GM12891 (cell line): ENCODE measurements around the gene L1CAM.

ENCODE experiments used
- DNase-seq: peaks from one replicate; pipeline ENCODE4 v3.0.0; 2011; ENCODE audit warnings: low spot score; ENCODE audit not compliant: insufficient read length
- FAIRE-seq: peaks from 2 replicates; lab custom pipeline; 2011; peaks lifted over from hg19 to GRCh38; lab: Jason Lieb, UNC
- PAX5 ChIP-seq: IDR thresholded peaks from 2 replicates; pipeline ENCODE4 v1.6.1; 2011; ENCODE audit warnings: low read length, moderate library complexity, mild to moderate bottlenecking; ENCODE audit not compliant: insufficient read depth, severe bottlenecking
- POLR2A ChIP-seq: IDR thresholded peaks from 2 replicates; pipeline ENCODE4 v1.6.1; 2011; ENCODE audit warnings: low read depth, low read length, control low read depth
- POLR2AphosphoS5 ChIP-seq: IDR thresholded peaks from 2 replicates; pipeline ENCODE4 v1.6.1; 2011; ENCODE audit warnings: low read depth, low read length, control low read depth
- POU2F2 ChIP-seq: IDR thresholded peaks from 2 replicates; pipeline ENCODE4 v1.6.1; 2011; ENCODE audit warnings: low read depth, mild to moderate bottlenecking, control low read depth, low read length, moderate library complexity
- SPI1 ChIP-seq: IDR thresholded peaks from 2 replicates; pipeline ENCODE4 v1.6.1; 2011; ENCODE audit warnings: low read depth, low read length, control low read depth
- TAF1 ChIP-seq: IDR thresholded peaks from 2 replicates; pipeline ENCODE4 v1.6.1; 2011; ENCODE audit warnings: low read depth, low read length, control low read depth

Gene L1CAM

DNA sequence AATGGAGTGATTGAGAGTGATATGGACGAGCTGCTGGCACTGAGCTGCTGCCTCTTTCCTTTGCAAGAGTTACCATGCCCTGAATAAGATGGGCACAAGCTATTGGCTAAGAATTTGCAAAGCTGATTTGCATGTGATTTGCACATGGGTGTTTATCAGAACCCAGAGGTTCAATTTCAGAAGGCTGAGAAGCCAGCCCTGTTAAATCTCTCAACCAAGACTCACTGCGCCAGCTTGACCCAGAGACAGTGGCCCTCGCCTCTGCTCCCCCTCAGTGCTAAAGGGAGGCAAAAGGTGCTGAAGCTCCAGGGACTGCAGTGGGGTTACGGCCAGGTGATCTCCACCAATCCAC, 39.4 kb upstream of the L1CAM start:
- TF ChIP-seq POLR2AphosphoS5 (no peak), SPI1 (no peak), PAX5 (no peak), TAF1 (peak; percentile 43; the same call in 1 of the 2 replicates), POLR2A (peak; percentile 82; the same call in 1 of the 2 replicates), POU2F2 (peak; percentile 53)
- DNase-seq: no peak
- FAIRE-seq: peak; percentile 98

DNA sequence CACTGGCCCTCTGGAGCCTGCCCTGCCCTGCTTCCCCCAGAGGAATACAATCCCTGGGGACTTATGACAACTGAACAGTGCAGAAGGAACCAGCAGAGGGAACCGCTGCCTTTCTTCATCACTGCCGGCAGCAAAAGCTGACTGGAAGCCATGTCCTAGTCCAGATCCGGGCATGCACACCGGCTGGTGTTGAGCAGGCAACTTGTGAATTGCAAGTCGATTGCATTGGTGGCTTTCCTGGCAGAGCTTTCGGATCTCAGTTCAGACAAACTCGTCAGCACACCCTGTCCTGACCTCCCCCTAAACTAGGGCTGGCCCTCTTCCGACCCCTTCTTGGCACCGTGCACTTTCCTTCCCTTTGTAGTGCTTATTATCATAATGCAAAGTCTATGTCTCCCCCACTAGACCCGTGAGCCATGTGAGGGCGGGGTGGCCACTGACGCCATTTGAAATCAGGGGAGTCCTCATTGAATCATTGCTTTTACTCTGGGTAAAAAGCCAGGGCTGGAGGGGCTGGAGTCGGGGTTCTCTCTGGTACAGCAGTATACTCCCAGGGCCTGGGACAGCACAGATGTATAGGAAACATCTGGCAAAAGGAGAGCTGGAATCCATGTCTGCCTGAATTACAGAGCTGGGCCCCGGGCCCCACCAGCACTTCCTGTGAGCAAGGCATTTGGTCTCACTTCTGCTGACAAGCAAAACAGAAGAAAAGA, 38.3 kb upstream of the L1CAM start:
- no peak for DNase-seq
- TF ChIP-seq SPI1: peak; percentile 33
- TF ChIP-seq POU2F2: no peak

DNA sequence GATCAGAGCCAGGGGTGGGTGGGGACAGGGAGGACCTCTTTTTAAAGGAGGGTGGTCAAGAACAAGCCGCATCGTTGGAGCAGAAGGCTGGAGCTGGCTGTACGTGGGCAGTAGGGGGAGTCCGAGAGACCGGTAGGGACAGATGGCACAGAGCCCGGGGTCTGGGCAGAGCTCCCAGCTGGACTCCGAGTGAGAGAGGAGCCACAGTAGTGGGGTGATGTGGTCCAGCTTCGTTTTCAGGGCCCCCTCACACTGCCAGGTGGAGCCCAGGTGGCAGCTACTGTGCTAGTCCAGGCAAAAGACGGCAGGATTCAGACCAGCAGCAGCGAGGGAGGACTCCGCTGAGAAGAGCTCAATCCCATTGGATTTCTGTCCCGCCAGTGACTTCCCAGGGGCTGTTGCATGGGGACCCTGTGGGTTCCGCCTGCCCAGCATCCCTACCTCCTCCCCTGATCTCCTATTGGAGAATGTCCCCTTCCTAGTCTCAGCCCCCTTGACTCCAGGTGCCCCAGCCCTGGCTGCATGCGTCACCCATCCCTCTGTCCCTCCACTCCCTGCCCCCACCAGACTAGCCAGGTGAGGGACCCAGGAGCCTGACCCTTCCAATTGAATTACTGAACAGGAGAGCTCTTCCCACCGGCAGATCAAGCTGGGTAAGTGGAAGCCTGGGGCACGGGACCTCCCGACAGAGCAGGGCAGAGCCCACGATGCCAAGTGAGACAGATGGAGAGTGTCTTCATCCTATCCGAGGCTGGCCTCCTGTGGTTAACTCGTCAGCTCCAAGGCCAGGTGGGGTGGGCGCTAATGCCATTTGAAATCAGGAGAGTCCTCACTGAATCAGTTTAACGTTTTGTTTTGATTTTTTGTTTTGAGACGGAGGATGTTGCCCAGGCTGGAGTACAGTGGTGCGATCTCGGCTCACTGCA, 37.2 kb upstream of the L1CAM start:
- FAIRE-seq (peak; percentile 94), DNase-seq (no peak)
- TF ChIP-seq POLR2AphosphoS5 (no peak), POLR2A (no peak), TAF1 (no peak), POU2F2 (no peak), SPI1 (no peak), PAX5 (no peak)

More for the DNA sequence above, 38.3 kb upstream of the L1CAM start:
- peak; percentile 98 for FAIRE-seq

DNA sequence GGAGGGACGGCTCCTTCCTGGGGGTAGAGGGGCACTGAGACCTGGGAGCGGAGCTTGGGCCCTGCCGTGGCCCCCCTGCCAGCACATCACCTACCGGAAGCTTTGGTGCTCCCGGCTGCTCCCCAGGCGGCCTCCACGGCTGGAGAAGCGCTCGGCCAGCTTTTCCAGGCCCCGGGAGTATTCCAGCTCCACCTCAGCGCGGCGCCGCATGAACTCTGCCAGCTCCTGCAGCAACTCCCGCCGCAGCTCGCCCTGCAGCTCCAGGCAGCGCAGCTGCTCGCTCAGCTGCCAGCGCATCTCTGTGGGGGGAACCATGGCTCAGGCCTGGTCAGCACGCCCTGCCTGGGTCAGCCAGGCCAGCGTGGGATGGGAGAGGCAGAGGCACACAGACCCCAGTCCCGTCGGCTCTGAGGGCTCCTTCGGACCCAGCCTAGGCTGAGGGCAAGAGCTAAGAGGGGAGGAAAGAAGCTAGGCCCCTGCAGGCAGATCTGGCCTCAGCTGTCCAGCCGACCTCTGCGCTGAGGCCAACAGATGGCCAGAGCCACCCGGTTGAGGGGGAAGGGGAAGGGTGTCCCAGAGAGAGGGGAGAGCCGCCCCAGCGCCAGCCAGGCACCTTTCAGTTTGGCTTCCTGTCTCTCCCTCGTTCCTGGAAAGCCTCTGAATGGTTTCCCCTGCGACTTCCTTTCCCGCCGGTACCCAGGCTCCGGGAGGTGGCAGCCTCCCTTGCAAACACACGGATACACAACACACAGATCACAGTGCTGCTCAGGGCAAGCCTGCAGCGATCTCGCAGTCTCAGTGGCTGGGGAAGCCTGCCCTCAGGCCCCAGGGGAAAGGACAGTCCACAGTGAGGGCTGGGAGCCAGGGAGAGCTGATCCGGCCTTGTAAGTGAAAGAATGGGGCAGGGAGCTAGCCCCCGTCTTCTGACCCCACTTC, 35.8 kb upstream of the L1CAM start:
- FAIRE-seq: peak; percentile 13
- no peak for DNase-seq

DNA sequence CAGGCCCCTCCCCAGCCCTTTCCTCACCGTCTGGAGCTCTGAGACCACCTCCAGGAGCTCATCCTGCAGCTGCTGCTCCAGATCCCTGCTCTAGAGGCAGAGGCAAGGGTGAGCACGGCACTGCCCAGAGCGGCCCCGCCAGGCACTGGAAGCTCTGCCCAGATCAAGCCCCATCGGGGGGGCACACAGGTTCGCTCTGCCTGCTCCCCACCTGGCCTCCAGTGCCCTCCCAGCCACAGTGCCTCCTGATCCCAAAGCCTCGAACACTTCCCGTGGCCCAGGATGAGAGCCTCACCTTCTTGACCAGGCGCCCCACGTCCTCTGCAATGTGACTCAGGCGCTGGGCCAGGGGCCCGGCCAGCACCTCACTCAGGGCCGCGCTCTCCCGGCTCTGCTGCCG, 35.1 kb upstream of the L1CAM start:
- TF ChIP-seq POLR2A: no peak
- TF ChIP-seq TAF1: no peak
- TF ChIP-seq POU2F2: no peak
- no peak for TF ChIP-seq SPI1
- no peak for TF ChIP-seq POLR2AphosphoS5
- no peak for TF ChIP-seq PAX5
- FAIRE-seq: no peak
- no peak for DNase-seq

More for the DNA sequence above, 35.8 kb upstream of the L1CAM start:
- no peak for TF ChIP-seq POLR2AphosphoS5
- no peak for TF ChIP-seq POLR2A
- no peak for TF ChIP-seq PAX5
- TF ChIP-seq SPI1: no peak
- no peak for TF ChIP-seq TAF1
- TF ChIP-seq POU2F2: no peak

DNA sequence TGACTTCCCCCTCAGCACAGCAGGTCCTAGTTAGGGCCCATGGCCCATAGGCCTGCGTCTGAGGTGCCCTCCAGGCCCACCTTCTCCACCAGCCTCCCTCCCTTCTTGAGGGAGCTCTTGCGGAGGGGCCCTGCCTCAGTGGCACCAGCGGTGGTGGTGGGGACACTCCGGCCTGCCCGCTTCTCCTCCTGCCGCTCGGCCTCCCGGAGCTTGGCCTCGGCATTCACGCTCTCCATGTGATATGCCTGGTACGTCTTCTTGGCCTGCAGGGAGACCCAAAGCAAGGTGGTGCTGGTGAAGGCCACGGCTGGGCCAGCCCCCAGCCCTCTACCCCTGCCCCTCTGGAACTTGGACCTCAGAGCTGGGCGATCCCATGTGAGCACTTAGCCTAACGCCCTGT, 34.6 kb upstream of the L1CAM start:
- no peak for TF ChIP-seq TAF1
- no peak for TF ChIP-seq PAX5
- no peak for TF ChIP-seq SPI1
- TF ChIP-seq POU2F2: no peak
- no peak for TF ChIP-seq POLR2AphosphoS5
- no peak for TF ChIP-seq POLR2A
- FAIRE-seq (no peak), DNase-seq (no peak)

DNA sequence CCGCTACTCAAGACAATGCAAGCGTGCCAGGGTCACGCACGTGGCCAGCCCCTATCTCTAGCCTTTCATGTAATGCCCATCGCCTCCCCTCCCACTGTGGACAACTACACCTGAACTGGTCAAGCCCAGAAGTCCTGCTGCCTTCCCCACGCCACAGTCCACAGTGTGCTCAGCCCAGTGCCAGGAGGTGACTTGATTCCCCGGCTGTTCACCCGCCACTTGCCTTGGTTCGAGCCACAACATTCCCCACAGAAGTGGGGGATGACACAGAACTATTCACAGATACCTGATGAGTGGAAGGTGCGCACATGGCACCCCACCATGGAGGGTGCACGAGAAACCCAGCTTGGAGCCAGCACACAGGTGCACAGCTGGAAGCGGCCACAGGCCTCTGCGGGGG, 33.3 kb upstream of the L1CAM start:
- no peak for TF ChIP-seq SPI1
- TF ChIP-seq POLR2A: no peak
- TF ChIP-seq POU2F2: no peak
- TF ChIP-seq POLR2AphosphoS5: no peak
- TF ChIP-seq PAX5: no peak
- no peak for TF ChIP-seq TAF1
- DNase-seq (no peak), FAIRE-seq (no peak)

DNA sequence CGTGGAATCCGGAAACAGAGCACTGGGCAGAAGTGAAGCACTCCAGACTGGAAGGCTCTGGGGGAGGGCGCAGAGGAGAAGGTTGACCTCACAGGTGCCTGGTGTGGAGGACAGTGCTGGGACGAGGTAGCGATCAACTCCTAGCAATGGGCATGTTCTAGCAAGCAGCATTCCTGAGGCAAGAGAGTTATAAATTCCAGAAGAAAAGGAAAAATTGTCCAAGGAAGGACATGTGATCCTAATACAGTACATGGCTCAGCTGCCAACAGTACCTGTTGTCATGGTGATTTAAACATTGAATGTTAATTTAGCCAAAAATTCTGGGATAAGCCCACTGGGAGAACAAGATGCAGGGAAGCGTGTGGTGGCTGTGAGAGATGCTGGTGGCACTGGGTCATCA, 31.9 kb upstream of the L1CAM start:
- DNase-seq (no peak), FAIRE-seq (no peak)
- no peak for TF ChIP-seq POLR2AphosphoS5
- no peak for TF ChIP-seq POU2F2
- TF ChIP-seq SPI1: no peak
- TF ChIP-seq POLR2A: no peak
- no peak for TF ChIP-seq PAX5
- TF ChIP-seq TAF1: no peak

DNA sequence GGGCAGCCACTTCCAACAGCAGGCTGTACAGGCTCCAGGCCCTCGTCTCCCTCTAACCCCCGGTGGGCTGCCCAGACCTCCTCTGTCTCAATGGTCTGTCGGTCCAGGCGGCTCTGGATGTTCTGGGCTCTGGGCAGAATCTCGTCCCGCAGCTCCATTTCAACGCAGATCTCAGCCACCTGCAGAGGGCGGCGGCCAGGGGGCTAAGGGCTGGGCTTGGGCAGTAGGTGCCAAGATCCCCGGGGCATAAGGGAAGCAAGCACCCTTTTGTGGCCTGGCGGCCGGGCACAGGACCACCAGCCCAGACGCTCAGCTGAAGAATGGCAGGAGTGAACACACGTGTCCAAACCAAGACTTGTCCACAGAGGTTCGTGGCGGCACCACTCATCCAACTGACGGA, 27.7 kb upstream of the L1CAM start:
- no peak for TF ChIP-seq POU2F2
- TF ChIP-seq POLR2AphosphoS5: no peak
- no peak for TF ChIP-seq TAF1
- TF ChIP-seq POLR2A: no peak
- no peak for TF ChIP-seq PAX5
- TF ChIP-seq SPI1: no peak
- FAIRE-seq: no peak
- DNase-seq: no peak

DNA sequence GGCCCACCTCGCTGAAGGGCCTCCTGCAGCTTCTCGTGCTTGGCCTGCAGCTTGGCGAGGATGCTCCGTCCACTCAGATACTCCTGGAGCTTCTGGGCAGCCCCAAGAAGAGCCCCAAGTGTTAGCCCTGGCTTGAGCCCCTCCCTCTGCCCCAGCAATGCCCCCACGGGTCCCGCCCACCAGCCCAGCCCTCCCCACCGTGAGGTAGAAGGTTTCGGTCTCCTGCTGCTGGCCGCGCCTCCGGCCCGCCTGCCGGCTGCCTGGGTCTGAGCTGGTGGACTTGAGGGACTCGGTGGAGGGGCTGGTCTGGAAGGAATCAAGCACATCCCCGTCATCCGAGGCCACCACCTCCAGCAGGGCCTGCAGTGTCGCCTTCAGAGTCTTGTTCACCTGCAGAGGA, 27.2 kb upstream of the L1CAM start:
- DNase-seq (no peak), FAIRE-seq (no peak)
- TF ChIP-seq POU2F2: no peak
- no peak for TF ChIP-seq PAX5
